HG03045 (cell line): ENCODE data around the gene PRKD3.

Experiments used
- ATAC-seq: cut with Tn5 transposase; IDR thresholded peaks from one replicate; pipeline ENCODE4 v1.9.1; 2021; ENCODE audit warnings: mild to moderate bottlenecking, moderate library complexity; ENCODE audit not compliant: unreplicated experiment

Gene PRKD3

DNA sequence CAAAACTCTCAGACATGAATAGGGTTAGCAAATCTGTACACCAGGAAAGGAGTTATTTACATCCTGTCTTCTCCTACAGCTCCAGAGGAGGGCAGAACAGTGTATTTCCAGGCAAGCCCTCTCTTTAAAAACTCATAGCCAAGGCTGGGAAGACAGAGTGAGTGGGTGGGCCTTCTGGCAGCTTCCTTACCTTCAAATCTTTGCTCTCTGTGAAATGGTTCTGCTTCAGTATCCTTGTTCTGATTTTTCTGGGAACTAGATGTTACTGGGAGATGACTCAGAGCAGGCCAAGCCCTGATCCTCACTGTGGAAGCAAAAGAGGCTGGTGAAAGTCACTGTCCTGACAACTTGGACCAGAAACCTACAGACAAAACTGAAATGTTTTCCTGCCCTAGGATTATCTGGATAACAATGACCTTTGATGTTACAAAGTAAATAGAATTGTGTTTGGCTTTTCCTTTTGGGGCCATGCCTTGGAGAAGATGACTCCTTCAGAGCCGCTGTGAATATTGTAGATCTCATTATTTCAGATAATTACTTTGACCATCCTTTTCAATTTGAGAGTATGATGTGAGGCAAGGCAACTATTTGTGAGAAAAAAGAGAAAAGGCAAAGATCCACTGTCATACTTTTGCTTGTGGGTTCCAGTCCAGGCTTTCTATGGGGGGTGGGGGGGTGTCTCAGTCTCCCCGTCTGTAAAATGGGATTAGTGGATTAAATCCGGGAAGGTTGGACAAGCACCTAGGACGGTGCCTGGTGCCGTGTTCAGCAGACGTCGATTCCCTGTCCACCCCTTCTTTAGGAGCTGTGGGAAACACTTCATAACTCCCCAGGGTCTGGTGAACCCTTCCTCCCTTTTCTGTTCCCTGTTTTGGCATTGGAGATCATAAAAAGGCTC is 19.2 kb upstream of the PRKD3 start:
- ATAC-seq: no peak

DNA sequence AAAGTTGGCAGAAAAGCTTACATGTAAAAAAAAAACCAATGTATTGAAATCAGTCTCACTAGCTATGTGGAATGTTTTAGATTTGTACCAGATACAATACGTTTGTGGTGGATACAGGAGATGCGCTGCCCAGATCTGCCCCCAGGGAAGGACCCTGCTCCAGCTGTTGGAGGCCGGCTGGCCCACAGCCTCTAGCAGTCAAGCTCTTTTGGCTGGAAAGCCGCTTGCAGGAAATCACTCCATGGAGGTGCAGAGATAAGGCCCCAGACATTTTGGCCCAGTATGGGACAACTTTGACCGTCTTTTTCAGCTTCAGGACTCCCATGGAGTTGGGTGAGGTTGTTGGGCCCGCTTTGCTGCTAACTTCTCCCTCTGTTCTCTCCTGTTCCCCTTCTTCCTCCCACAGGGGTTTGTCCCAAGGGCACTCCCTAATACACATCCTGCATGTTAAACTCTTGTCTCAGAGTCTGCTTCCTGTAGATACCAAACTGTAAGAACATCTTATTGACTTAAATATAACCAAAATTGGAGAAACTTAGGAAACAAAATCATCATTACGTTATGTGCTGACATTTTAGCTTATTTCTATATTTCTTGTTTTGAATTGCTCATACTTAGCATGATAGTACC is 18.1 kb upstream of the PRKD3 start:
- no peak for ATAC-seq

DNA sequence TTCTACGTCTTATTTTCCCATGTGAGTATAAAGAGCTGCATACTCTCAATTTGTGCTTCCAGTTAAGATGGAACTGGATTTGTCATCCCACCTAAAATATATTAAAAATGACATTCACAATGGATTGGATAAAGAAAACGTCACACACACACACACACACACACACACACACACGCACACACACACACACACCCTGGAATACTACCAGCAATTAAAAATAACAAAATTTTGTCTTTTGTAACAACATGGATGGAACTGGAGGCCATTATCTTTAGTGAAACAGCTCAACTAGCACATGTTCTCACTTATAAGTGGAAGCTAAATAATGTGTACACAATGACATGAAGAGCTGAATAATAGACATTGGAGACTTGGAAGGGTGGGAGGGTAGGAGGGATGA is 16.0 kb upstream of the PRKD3 start:
- ATAC-seq: no peak

DNA sequence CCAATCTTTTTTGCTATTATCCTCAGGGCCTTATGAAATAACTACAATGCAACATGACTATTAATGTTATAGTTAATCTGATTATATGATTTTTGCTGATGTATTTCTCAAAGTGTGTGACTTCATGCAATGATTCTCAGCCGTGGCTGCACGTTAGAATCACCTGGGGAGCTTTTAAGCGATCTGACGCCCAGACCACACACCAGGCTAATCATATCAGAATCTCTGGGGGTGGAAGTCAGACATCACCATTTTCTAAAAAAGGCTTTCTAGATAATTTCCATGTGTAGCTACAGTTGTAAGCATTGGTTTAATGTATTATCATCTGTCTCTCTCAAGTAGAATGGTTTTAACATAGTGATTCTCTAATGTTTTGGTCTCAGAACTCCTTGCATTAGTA is 14.3 kb upstream of the PRKD3 start:
- no peak for ATAC-seq

DNA sequence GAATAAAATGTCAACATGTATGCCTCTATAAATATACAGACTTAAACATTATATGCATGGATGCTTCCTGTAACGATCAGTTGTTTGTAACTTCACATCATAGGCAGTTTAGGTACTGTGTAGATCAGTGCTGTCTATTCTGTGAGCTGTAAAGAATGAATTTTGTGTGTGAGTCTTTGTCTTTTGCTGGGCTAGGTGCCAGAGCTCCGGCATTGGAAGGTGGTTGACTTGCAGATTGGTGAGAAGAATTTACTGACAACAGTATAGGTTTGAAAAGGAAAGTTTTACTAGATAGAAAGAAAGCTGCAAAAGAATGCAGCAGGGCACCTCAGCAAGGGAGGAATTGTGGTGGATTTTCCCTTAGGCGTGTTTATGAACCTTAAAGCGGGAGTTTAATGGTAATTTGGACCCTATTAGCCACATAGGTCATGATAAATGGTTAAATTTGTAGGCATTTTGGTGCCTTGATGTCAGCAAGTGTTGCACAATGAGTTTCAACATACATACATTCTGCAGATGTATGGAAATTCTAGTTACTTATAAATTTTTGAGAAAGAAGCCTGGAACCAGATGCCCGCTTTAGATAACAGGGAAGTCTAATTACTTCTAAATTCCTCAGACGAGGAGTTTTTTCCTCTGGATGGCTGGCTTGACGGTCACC is 13.1 kb upstream of the PRKD3 start:
- no peak for ATAC-seq

DNA sequence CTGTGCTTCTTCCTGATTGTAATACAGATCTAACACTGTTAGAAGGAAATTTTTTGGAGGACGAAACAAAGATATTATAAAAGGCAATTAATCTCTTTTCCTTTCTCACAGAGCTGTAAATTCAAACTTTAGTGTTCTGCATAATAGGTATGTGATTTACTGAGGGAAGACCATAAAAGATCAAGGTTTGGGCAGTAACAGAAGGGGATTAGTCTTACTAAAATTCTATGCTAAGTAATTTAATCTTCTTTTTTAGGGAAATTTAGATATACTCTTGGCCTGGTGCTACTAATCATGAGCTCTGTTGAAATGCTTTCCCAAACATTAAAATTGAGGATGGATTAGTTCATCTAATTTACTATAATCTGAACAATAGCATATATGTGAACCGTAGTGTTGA is 11.0 kb upstream of the PRKD3 start:
- no peak for ATAC-seq

DNA sequence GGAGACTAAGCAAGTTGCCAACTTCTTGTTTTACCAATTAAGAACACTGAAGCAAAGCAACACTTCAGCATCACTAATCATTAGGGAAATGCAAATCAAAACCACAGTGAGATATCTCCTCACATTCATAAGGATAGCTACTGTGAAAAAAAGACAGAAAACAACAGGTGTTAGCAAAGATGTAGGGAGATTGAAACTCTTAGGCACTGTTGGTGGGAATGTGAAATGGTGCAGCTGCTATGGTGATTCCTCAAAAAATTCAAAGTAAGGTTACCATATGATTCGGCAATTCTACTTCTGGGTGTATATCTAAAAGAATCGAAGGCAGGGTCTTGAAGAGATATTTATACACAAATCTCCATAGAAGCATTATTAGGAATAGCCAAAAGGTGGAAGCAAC is 8.6 kb upstream of the PRKD3 start:
- ATAC-seq: no peak

DNA sequence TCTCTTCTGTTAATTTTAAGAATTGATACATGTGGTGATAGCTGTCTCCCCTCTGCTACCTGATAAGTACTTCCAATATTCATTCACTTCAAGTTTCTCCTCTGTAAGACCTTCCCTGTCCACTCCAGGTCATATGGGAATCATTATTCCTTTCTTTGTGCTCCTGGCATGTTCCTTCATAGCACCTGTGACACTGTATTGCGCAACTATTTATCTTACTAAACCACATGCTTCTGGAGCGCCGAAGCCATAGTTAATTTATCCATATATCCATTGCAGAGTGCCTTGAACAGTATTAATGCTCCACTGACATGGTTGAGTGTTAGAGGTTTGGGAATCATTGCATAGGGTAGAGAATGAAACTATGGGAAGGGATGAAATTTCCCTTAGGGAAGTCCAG is 7.9 kb upstream of the PRKD3 start:
- ATAC-seq: no peak

DNA sequence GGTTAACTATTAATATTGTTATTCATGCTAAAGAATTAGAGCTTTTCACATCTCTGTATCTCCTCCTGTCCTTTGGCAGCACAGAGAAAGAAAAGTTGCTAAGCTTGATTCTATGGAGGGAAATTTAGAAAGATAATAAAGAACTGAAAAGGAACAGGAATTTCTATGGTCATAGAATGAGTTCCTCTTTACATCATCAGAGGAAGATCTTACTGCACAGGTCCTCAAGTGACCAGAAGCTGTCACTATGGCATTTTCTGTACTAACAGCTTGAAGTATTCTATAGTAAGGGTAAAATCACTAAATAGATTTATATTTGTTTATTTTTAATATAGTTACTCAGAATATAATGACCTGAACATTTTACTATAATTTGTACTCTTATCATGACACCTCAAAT is 6.0 kb upstream of the PRKD3 start:
- no peak for ATAC-seq

DNA sequence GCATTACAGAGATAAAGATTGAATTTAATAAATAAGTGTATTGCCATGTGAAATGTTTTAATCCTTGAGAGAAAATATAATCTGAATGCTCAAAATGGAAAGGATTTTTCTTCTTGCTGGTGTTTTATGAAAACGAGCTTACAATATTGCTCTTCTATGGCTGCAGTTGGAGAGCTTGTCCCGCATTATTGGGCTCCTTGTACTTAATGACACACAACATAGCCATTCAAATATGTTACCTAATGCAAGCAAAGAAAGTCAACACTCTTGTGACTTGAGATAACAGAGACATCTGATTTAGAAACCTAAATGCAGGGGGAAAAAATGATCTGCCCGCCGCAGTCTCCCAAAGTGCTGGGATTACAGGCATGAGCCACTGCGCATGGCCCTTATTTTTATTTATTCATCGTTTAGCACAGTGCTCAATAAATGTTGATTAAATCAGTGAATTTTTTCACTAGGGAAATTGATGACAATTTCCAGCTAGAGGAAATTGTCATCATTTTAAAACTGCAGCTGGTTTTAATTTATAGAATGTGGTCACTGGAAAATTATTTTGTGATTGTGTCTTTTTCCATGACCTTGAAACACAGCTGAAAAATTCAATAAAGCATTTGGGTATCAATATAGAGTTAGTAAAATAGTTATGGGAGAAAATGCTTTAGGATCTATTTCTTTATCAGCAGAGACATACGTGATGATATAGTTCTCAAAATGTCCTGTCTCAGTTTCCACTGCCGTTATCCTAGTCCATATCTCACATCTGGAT is 2.4 kb upstream of the PRKD3 start:
- ATAC-seq: no peak

DNA sequence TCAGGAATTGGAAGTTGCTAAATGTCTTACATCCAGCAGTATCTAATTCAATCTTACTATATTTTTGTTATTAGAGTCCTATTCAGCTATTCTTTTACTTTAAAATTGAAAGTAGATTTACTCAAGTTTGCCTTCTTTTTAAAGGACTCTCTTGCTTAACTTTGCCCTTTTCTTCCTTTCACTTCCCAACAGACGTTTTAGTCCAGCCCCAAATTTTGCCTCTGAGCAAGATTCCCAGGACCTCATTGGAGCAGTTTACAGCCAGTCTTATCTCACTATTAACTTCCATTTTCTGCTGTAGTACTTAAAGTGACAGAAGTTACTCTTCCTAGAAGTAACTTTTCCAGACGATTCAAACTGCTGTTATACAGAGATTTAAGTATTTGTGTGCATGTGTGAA is 1.7 kb upstream of the PRKD3 start:
- no peak for ATAC-seq

DNA sequence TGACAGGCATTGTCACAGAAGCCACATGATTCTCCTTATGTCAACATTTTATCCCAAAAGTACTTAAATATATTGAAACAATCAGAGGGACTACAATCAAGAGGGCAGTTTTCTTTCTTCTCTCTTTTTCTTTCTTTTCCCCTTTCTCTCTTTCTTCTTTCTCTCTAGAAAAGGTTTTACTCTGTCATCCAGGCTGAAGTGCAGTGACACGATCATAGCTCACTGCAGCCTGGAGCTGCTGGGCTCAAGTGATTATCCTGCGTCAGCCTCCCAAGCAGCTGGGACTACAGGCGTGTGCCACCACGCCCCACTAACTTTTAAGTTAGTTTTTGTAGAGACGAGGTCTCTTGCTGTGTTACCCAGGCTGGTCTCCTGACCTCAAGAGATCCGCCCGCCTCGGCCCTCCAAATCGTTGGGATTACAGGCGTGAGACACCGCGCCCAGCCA is 1.0 kb upstream of the PRKD3 start:
- no peak for ATAC-seq

DNA sequence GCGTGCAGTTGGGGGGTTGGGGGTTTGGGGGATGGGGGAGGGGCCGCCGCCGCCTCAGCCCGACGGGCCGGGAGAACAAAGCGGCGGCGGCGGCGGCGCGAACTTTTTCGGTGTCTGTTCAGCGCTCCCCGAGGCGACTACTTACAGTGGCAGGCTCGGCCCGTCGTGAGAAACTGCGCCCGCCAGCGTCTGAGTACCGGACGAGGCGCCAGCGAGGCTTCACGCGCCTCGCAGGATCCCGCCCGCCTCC is 172 bp downstream of the PRKD3 start:
- no peak for ATAC-seq

DNA sequence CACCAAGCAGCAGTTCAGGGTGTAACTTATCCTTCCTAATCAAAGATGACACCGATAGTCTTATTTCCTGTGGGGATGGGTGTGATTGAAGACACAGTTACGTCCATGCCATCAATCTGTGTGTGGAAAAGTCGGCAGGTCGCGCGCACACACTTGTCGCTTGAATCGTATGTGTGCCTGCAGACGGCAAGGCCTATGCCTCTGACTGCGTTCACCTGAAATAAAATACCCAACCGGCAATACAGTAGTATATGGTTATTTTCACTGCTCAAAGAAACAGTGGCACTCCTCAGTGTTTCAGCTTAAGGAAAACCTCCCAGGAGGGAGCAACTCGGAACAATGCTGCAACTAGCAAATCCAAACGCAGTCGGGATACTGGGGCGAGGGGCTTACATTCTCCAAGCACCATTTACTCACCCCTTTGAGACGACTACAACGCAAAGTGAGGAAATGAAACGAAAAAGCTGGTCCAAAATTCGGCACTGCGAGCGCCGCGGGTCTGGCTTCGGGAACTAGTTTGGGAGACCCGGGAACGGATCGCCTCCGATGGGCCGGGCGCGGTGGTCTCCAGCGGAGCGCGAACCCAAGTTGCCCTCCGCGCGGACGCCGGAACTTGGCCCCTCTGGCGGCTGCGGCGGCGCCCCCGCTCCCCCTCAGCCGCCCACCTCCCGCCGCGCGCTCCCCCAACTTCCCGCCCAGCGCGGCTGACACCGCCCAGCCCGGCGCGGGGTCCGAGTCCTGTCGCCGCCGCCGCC is 675 bp downstream of the PRKD3 start:
- peak; percentile 16 for ATAC-seq

DNA sequence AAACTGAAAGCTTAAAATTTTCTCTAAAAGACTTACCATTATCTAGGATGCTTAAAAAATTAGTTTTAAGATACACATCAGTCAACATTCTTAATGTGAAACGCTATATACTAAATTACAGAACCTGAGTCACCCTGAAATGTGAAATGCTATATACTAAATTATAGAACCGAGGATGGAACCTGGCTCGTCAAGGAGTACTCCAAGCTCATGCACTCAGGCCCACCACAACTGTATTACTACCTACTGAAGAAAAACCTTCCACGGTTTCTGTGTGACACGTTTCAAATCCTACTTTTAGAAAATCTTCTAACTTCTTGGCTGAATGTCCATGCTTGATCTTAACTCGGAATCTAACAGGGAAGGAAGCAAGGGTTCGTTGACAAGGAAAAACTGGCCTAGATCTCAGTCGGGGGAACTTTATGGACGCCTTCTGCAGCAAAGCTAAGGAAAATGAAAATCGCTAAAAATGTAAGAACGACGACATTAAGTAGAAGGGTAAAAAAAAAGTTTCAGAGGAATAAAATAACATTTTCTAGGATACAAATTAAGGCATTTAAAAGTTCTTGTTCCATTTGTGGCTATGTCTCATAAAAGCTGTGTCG is 1.4 kb downstream of the PRKD3 start:
- ATAC-seq: no peak

DNA sequence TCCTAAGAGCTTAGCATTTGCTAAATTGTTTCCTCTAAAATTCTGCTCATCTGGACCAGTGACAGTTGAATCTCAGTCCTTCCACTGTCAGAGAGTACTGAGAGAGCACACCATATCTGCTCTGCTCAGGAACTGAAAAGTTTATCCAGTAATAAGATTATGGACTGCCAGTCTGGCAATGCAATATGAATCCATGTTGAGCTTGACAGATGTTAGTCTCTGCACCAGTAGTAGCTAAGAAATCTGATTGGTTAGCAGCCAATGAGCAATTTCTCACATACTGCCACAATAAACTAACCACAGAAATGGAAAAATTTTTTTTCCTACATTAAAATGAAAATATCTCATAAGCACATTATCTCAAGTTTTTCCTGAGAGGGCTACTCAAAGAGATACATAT is 2.3 kb downstream of the PRKD3 start:
- ATAC-seq: no peak

DNA sequence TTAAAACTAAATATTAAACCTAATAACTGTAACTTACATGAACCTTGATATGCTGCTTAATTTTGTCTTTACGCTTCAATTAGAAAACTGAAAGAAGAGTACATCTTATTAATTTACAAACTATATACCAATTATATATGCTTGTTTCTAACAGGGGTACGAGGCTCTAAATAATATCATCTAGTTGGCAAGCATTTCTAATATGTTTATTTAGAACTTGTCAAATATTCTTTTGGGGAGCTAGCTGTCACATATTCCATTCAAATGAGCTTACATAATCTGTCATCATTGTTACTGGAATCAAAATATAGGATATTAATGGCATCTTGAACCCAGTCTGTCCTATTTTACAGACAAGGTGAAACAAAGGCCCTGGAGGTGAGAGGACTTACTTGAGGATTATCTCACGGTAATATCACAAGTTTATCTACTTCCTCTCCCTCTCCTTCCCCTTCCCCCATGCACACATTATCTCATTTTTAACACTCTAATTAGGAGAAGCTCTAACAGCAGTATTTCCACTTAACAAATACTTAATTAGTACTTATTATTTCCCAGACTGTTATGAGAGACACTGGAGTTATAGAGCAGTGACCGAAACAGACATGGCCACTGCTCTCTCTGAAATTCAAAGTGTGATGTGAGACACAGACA is 3.5 kb downstream of the PRKD3 start:
- no peak for ATAC-seq

DNA sequence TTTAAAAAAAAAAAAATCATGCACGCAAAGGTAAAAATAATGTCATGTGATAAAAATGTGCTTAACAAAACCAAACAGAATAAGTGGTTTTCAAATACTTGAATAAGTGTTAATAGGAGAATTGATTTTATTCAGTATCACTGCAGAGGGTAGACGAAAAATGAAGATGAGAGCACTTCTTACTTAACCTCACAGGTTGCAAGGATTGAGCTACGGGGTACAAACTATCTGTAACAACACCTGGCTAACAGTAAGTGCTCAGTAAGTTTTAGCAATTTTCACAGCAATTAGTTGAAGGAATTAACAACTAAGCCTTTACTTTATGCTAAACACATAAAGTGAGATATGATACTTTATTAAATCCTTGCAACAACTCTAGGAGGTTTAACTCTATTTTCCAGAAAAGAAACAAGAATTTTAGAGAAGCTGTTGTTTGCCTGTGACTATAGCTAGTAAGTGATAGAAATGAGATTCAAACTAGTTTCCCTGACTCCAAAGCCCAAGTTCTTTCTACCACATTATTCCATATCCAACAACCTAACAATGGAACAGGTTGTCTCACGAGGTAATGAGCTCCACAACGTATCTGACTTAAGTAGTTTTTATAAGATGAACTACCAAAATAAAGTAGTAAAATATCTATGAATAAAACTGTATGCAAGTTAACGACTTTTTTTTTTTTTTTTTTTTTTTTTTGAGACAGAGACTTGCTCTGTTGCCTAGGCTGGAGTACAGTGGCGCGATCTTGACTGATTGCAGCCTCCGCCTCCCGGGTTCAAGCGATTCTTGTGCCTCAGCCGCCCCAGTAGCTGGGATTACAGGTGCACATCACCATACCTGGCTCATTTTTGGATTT is 4.7 kb downstream of the PRKD3 start:
- ATAC-seq: no peak

DNA sequence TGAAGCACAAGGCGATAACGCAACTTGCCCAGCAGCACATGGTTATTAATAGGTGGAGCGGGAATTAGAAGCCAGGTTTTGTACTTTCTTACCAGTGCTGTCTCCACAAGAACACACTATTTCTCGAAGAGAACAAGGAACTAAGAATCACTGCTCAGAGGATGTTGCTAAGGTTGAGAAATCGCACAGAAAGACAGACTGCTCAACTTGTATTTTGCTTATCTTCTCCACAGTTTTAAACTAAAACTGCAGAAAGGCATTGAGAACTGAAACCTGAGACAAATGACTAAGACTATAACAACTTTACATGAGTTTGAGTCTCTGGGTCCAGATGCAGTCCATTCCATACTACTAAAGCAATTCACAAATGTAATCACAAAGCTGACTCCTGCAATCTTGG is 6.2 kb downstream of the PRKD3 start:
- peak; percentile 68 for ATAC-seq
